Keratinocyte (primary cell): Measurements from ENCODE around the gene P2RX3. TPM values are rescaled to one million over a fixed set of nuclear protein-coding genes. Genes with fewer than 3 reads are reported as not detected.

Source experiments
- DNase-seq: peaks from one replicate; pipeline ENCODE4 v3.0.0-alpha.2; 2011; ENCODE audit warnings: low read depth, missing footprints, low spot score
- FAIRE-seq: peaks from 2 replicates; lab custom pipeline; 2011; peaks lifted over from hg19 to GRCh38; lab: Jason Lieb, UNC
- H2AFZ ChIP-seq: 2 replicates; pipeline ENCODE4 v1.6.0; 2012; ENCODE audit warnings: low read length, control low read depth, inconsistent platforms; ENCODE audit not compliant: control insufficient read depth
- H3K27ac ChIP-seq: 2 replicates; pipeline ENCODE4 v1.5.1; 2011; ENCODE audit warnings: low read length; ENCODE audit not compliant: control insufficient read depth, insufficient read depth
- H3K27me3 ChIP-seq: 3 replicates; pipeline ENCODE4 v1.6.0; 2011; ENCODE audit warnings: low read length; ENCODE audit not compliant: control insufficient read depth, insufficient read depth; ENCODE audit errors: extremely low read depth
- H3K36me3 ChIP-seq, 2 experiments: 2 replicates in 1 of 2; 3 replicates in 1 of 2; pipeline ENCODE4 v1.5.1; 2011; ENCODE audit warnings: low read length in 2 of 2, mild to moderate bottlenecking in 1 of 2; ENCODE audit not compliant: control insufficient read depth in 2 of 2, insufficient read depth in 2 of 2; ENCODE audit errors: extremely low read depth in 1 of 2
- H3K4me1 ChIP-seq: 3 replicates; pipeline ENCODE4 v1.5.1; 2011; ENCODE audit warnings: low read length; ENCODE audit not compliant: control insufficient read depth, insufficient read depth; ENCODE audit errors: extremely low read depth
- H3K4me2 ChIP-seq: 3 replicates; pipeline ENCODE4 v1.6.0; 2011; ENCODE audit warnings: low read depth, low read length; ENCODE audit not compliant: control insufficient read depth, insufficient read depth; ENCODE audit errors: extremely low read depth
- H3K4me3 ChIP-seq, 3 experiments: fragments of 200-600 bp in 1 of 3; sonication (generic) in 1 of 3; 2 replicates in 2 of 3; 3 replicates in 1 of 3; pipeline ENCODE4 v1.5.1; 2011 to 2016; ENCODE audit warnings: low read length in 3 of 3, mild to moderate bottlenecking in 3 of 3, control low read depth in 2 of 3, inconsistent platforms in 1 of 3, low read depth in 1 of 3, mixed read lengths in 1 of 3, mixed run types in 1 of 3, moderate library complexity in 1 of 3; ENCODE audit not compliant: control insufficient read depth in 2 of 3, insufficient read depth in 2 of 3; ENCODE audit errors: extremely low read depth in 1 of 3
- H3K79me2 ChIP-seq: 2 replicates; pipeline ENCODE4 v1.6.0; 2012; ENCODE audit warnings: low read length; ENCODE audit not compliant: control insufficient read depth, insufficient read depth
- H3K9ac ChIP-seq: 3 replicates; pipeline ENCODE4 v1.6.0; 2011; ENCODE audit warnings: low read length; ENCODE audit not compliant: control insufficient read depth, insufficient read depth; ENCODE audit errors: extremely low read depth
- H3K9me1 ChIP-seq: 3 replicates; pipeline ENCODE4 v1.6.0; 2011; ENCODE audit warnings: low read length; ENCODE audit not compliant: control insufficient read depth, insufficient read depth; ENCODE audit errors: extremely low read depth
- H3K9me3 ChIP-seq: 2 replicates; pipeline ENCODE4 v1.5.1; 2012; ENCODE audit warnings: low read depth, low read length; ENCODE audit not compliant: control insufficient read depth
- H4K20me1 ChIP-seq: 3 replicates; pipeline ENCODE4 v1.6.0; 2011; ENCODE audit warnings: low read length; ENCODE audit not compliant: control insufficient read depth, insufficient read depth; ENCODE audit errors: extremely low read depth
- CTCF ChIP-seq, 3 experiments: IDR thresholded peaks in 1 of 3; conservative IDR thresholded peaks in 1 of 3; optimal IDR thresholded peaks in 1 of 3; 2 replicates in 2 of 3; 3 replicates in 1 of 3; pipeline versions ENCODE3 to v1.5.1; 2011; ENCODE audit warnings: low read length in 3 of 3, mild to moderate bottlenecking in 3 of 3, moderate library complexity in 2 of 3, control low read depth in 1 of 3, inconsistent platforms in 1 of 3; ENCODE audit not compliant: insufficient read depth in 2 of 3; ENCODE audit errors: extremely low read depth in 1 of 3
- EZH2 ChIP-seq: IDR thresholded peaks from one replicate; pipeline ENCODE4 v1.6.1; 2012; ENCODE audit warnings: inconsistent platforms, mild to moderate bottlenecking, low read length, moderate library complexity
- dilution Hi-C: fragments of 300-500 bp; cut with MboI; formaldehyde crosslinking; loops from one replicate; pipeline ENCODE4 v1.7.0; 2020; ENCODE audit warnings: low sequenced_read_pairs; ENCODE audit not compliant: extremely low pct_ligation_motif_present
- polyA plus RNA-seq, 5 experiments: library from polyadenylated mRNA; depleted of rRNA in 3 of 5; stranded (reverse) in 3 of 5; stranded (forward) in 1 of 5; unstranded in 1 of 5; fragments of >200 nt; gene quantifications; 1 replicate in 1 of 5; 2 replicates in 3 of 5; 3 replicates in 1 of 5; pipeline versions ENCODE4 v1.2.1 to v1.2.3, GENCODE V29; 2011 to 2012; ENCODE audit warnings: missing spikeins in 2 of 5, low read depth in 1 of 5, low replicate concordance in 1 of 5

P2RX3 gene
- polyA plus RNA-seq, 1 donor (not counting 4 experiments of a cell fraction or from before 2014, with no cell fraction given) = not detected

GRCh38 chr11:57363131-57364080, 25.3 kb downstream of the P2RX3 start:
- dilution Hi-C loops = no loop called here
- FAIRE-seq = no peak
- Histone ChIP-seq H3K9me3 (no peaks in the 10 kb centered on the region), H3K79me2 (no peaks in the 10 kb centered on the region), H4K20me1 (no peaks in the 10 kb centered on the region), H3K4me1 (peaks cover 13% of the 10 kb centered on the region), H3K4me2 (no peak overlapping the region), H3K4me3 (no peak overlapping the region), H3K27me3 (no peaks in the 10 kb centered on the region), H3K9me1 (no peaks in the 10 kb centered on the region), H3K9ac (no peak overlapping the region), H3K36me3 (no peaks in the 10 kb centered on the region), H2AFZ (no peak overlapping the region), H3K27ac (no peak overlapping the region)
- TF ChIP-seq CTCF (optimal IDR thresholded peaks at IDR 0.05 in 1 of 3, IDR thresholded peaks at IDR 0.05 in 1 of 3, conservative IDR thresholded peaks at IDR 0.05 in 1 of 3; ENCODE audit: extremely low read depth in 1 of 3, insufficient read depth in 2 of 3, low read length in 3 of 3) = no peak
- TF ChIP-seq EZH2 = no peak
- DNase-seq = no peak

- dilution Hi-C loops = no loop called here
Measured at GRCh38 chr11:57364851-57365660, 26.9 kb downstream of the P2RX3 start.

More at GRCh38 chr11:57364851-57365660, 26.9 kb downstream of the P2RX3 start:
- Histone ChIP-seq H3K79me2 (no peaks in the 10 kb centered on the region), H4K20me1 (no peaks in the 10 kb centered on the region), H3K4me2 (no peak overlapping the region), H3K4me3 (no peak overlapping the region), H3K9ac (no peak overlapping the region), H3K9me1 (no peaks in the 10 kb centered on the region), H3K4me1 (peaks cover 24% of the 10 kb centered on the region), H3K27ac (no peak overlapping the region), H3K27me3 (no peaks in the 10 kb centered on the region), H3K9me3 (no peaks in the 10 kb centered on the region), H2AFZ (no peak overlapping the region), H3K36me3 (no peaks in the 10 kb centered on the region)
- no peak for DNase-seq
- TF ChIP-seq CTCF (optimal IDR thresholded peaks at IDR 0.05 in 1 of 3, IDR thresholded peaks at IDR 0.05 in 1 of 3, conservative IDR thresholded peaks at IDR 0.05 in 1 of 3; ENCODE audit: extremely low read depth in 1 of 3, insufficient read depth in 2 of 3, low read length in 3 of 3) = no peak
- TF ChIP-seq EZH2 = no peak
- no peak for FAIRE-seq
